ENCODE data around the gene TMEM11. TPM values are rescaled to one million over a fixed set of nuclear protein-coding genes. Genes with fewer than 3 reads are reported as not detected.

TMEM11 gene
- polyA plus RNA-seq, 2 of the 4 experiments (the other 2 are of a cell fraction), result 57.7 to 61.0 TPM

DNA sequence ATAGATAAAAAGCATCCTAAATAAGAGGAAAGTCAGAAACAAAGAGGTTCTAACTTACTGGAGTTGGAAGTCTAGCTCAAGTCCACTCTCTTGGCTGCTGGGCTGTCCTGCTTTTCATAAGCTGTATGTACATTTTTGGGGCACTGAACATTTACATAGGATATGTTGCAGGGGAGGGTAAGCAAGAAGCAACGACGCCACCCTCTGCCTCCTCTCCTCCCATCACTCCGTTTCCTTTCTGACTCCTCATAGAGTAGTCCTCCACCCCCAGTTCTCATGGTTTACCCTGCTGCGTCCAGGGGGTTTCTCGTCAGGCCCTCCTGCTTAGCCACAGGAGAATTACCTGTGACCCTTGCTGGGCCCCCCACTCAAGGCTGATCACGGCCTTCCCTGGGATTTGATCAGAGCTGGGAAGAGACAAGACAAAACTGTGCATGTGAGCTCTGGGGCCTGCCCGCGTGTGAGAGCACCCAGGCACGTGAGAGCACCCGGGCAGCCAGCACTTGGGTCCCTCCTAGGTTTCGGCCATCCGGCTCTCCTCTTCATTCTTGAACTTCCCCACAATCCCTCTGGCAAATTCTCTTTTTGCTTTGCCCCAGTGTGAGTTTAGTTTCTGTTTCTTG is 37.1 kb downstream of the TMEM11 start:
- H3K4me1 ChIP-seq, result no peaks in the 10 kb centered on the region
- POLR2A ChIA-PET, result no interaction called here
- no peaks in the 10 kb centered on the region for H3K9me3 ChIP-seq
- DNase-seq (ENCODE audit: low read depth in 1 of 2, low spot score in 1 of 2) (no peak), FAIRE-seq (no peak), ATAC-seq (no peak)
- TF ChIP-seq POLR2AphosphoS2 (conservative IDR thresholded peaks at IDR 0.05; ENCODE audit: low read length) (no peak), RAD21 (conservative IDR thresholded peaks at IDR 0.05 in 1 of 2, IDR thresholded peaks at IDR 0.05 in 1 of 2) (no peak), HOXB13 (CRISPR knock-in tag; IDR thresholded peaks at IDR 0.05; ENCODE audit: low read depth) (no peak), RNF2 (IDR thresholded peaks at IDR 0.05; ENCODE audit: borderline replicate concordance, low read depth) (no peak), FOSL2 (IDR thresholded peaks at IDR 0.05) (no peak), FOSL2 (CRISPR knock-in tag; IDR thresholded peaks at IDR 0.05) (no peak), HEYL (CRISPR knock-in tag; IDR thresholded peaks at IDR 0.05) (no peak), KDM5A (IDR thresholded peaks at IDR 0.05) (no peak), MAZ (IDR thresholded peaks at IDR 0.05; ENCODE audit: borderline replicate concordance, low read depth, low read length) (no peak), ZSCAN20 (CRISPR knock-in tag; IDR thresholded peaks at IDR 0.05) (no peak), NR3C1 (IDR thresholded peaks at IDR 0.05) (no peak), FOXS1 (CRISPR knock-in tag; IDR thresholded peaks at IDR 0.05) (no peak), POLR2A (IDR thresholded peaks at IDR 0.05; ENCODE audit: low read length) (no peak), TFCP2L1 (CRISPR knock-in tag; IDR thresholded peaks at IDR 0.05) (no peak), RARB (CRISPR knock-in tag; IDR thresholded peaks at IDR 0.05) (no peak)
- TF ChIP-seq, protein P1, sequence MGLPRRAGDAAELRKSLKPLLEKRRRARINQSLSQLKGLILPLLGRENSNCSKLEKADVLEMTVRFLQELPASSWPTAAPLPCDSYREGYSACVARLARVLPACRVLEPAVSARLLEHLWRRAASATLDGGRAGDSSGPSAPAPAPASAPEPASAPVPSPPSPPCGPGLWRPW (IDR thresholded peaks at IDR 0.05), result no peak
- TF ChIP-seq, protein P2, sequence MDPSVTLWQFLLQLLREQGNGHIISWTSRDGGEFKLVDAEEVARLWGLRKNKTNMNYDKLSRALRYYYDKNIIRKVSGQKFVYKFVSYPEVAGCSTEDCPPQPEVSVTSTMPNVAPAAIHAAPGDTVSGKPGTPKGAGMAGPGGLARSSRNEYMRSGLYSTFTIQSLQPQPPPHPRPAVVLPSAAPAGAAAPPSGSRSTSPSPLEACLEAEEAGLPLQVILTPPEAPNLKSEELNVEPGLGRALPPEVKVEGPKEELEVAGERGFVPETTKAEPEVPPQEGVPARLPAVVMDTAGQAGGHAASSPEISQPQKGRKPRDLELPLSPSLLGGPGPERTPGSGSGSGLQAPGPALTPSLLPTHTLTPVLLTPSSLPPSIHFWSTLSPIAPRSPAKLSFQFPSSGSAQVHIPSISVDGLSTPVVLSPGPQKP (IDR thresholded peaks at IDR 0.05; ENCODE audit: low read depth, low read length), result no peak
- no peak overlapping the region for H3K27ac ChIP-seq
- CTCF ChIA-PET, result interaction anchor here (1.3 kb wide), 1 partner anchor 10 kb away, joined by 4 read pairs; no protein-coding TSS in a partner anchor
- 85% methylated on average over 12 of the region's 12 CpGs for WGBS (ENCODE audit: missing lambda C conversion rate)
- no peak overlapping the region for H3K4me3 ChIP-seq
- no peak overlapping the region for H3K4me2 ChIP-seq

- CTCF ChIA-PET, result interaction anchor here (0.5 to 1.7 kb wide), 3 partner anchors 10 to 332 kb away, joined by 3 to 4 read pairs (median 4); no protein-coding TSS in a partner anchor
- Histone ChIP-seq H3K4me1 (no peaks in the 10 kb centered on the region), H3K9me3 (no peaks in the 10 kb centered on the region), H3K27ac (no peak overlapping the region), H3K4me2 (no peak overlapping the region), H3K4me3 (no peak overlapping the region)
- 88% methylated on average over 7 of the region's 7 CpGs for WGBS (ENCODE audit: missing lambda C conversion rate)
- TF ChIP-seq MAZ (IDR thresholded peaks at IDR 0.05; ENCODE audit: borderline replicate concordance, low read depth, low read length) (no peak), NR3C1 (IDR thresholded peaks at IDR 0.05) (no peak), ZSCAN20 (CRISPR knock-in tag; IDR thresholded peaks at IDR 0.05) (no peak), CEBPB (IDR thresholded peaks at IDR 0.05) (no peak), EHF (CRISPR knock-in tag; IDR thresholded peaks at IDR 0.05) (no peak), TP53 (CRISPR knock-in tag; IDR thresholded peaks at IDR 0.05) (no peak), ZNF302 (CRISPR knock-in tag; IDR thresholded peaks at IDR 0.05) (no peak)
- TF ChIP-seq, protein P3, sequence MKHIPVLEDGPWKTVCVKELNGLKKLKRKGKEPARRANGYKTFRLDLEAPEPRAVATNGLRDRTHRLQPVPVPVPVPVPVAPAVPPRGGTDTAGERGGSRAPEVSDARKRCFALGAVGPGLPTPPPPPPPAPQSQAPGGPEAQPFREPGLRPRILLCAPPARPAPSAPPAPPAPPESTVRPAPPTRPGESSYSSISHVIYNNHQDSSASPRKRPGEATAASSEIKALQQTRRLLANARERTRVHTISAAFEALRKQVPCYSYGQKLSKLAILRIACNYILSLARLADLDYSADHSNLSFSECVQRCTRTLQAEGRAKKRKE (CRISPR knock-in tag; IDR thresholded peaks at IDR 0.05; ENCODE audit: low read depth), result no peak
- TF ChIP-seq, protein P4, sequence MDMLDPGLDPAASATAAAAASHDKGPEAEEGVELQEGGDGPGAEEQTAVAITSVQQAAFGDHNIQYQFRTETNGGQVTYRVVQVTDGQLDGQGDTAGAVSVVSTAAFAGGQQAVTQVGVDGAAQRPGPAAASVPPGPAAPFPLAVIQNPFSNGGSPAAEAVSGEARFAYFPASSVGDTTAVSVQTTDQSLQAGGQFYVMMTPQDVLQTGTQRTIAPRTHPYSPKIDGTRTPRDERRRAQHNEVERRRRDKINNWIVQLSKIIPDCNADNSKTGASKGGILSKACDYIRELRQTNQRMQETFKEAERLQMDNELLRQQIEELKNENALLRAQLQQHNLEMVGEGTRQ (IDR thresholded peaks at IDR 0.05), result no peak
- POLR2A ChIA-PET, result no interaction called here
- no peak for DNase-seq (ENCODE audit: low read depth in 1 of 2, low spot score in 1 of 2)
- no peak for FAIRE-seq
- ATAC-seq, result no peak
These were observed 39.2 kb downstream of the TMEM11 start for GRCh38 chr17:21174713-21175112.

Measured in A549 (cell line).